ENCODE measurements around the gene SYNPR. TPM values are rescaled to one million over a fixed set of nuclear protein-coding genes. Genes with fewer than 3 reads are reported as not detected.
A peak's percentile ranks its signal among the peaks of the same experiment; 100 is the strongest.

Gene SYNPR
- total RNA-seq, 1 experiment from 2014 or later, result not detected

DNA sequence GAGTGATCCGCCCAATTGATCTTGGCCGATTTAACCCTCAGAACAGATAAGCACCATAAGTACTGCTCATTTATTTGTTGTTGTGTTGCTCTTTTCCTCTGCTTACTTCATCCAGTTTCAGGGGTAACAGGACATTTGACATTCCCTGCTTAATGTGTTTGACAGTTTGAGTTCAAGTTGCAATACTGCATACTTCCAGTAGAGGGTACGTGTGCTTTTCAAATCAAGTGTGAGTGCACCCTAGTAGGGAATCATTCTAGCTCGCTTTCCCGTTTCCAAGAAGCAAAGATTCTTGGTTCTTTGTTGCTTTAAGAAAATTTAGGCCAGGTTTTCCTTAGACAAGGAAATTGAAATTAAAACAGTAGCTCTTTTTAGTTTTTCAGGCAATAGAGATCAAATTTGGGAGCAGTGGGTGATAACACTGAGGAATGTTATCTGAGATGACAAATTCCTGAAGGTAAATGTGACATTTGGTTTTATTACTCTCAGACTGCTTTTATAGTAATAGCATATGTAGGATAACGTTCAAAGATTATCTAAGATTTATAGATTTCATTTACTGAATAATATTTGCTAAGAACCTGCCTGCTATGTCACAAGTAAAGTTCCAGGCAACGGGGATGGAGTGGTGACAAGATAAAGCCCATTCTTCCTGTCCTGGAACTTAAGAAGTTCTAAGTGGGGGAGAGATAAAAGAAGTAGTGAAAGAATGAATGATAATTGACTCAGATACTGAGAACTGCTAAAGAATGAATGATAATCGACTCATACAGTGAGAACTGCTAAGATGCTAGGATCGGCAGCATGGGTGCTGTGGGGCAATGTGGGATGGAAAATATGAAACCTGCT is 73.3 kb downstream of the SYNPR start:
- no TSS peak for BruUV-seq (replicated peaks)
- no peak overlapping the region for H3K27ac ChIP-seq (ENCODE audit: low read length)
- no peak overlapping the region for H3K9ac ChIP-seq (ENCODE audit: low read length)
- no peaks in the 10 kb centered on the region for H4K20me1 ChIP-seq (ENCODE audit: low read length)
- intact Hi-C loops (cut with micrococcal nuclease), result loop anchor here (1.0 kb wide), 1 partner anchor 642 kb away; no protein-coding TSS in a partner anchor
- H3K4me2 ChIP-seq (ENCODE audit: low read length), result no peak overlapping the region
- TF ChIP-seq, protein P1, sequence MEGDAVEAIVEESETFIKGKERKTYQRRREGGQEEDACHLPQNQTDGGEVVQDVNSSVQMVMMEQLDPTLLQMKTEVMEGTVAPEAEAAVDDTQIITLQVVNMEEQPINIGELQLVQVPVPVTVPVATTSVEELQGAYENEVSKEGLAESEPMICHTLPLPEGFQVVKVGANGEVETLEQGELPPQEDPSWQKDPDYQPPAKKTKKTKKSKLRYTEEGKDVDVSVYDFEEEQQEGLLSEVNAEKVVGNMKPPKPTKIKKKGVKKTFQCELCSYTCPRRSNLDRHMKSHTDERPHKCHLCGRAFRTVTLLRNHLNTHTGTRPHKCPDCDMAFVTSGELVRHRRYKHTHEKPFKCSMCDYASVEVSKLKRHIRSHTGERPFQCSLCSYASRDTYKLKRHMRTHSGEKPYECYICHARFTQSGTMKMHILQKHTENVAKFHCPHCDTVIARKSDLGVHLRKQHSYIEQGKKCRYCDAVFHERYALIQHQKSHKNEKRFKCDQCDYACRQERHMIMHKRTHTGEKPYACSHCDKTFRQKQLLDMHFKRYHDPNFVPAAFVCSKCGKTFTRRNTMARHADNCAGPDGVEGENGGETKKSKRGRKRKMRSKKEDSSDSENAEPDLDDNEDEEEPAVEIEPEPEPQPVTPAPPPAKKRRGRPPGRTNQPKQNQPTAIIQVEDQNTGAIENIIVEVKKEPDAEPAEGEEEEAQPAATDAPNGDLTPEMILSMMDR (conservative IDR thresholded peaks at IDR 0.05; ENCODE audit: low read depth, low read length), result peak; percentile 92
- no peak for TF ChIP-seq EZH2 (IDR thresholded peaks at IDR 0.05; ENCODE audit: low read length, unreplicated experiment)
- no peaks in the 10 kb centered on the region for H3K9me3 ChIP-seq (ENCODE audit: low read length)
- peaks cover 15% of the 10 kb centered on the region; the same call in 1 of the 2 replicates for H3K27me3 ChIP-seq (ENCODE audit: low read length)
- ATAC-seq, result peak; percentile 69
- DNase-seq, result peak; percentile 77
- no peaks in the 10 kb centered on the region for H3F3A ChIP-seq (ENCODE audit: low read length, unreplicated experiment)
- no peak overlapping the region for H2AFZ ChIP-seq (ENCODE audit: low read length)
- H3K79me2 ChIP-seq (ENCODE audit: low read length), result no peaks in the 10 kb centered on the region
- ChIA-PET POLR2A (ENCODE audit: unreplicated experiment) (interaction anchor here (0.7 kb wide), 1 partner anchor 122 kb away, joined by 3 read pairs; no protein-coding TSS in a partner anchor), CTCF (interaction anchor here (0.5 to 0.7 kb wide), 3 partner anchors 62 to 624 kb away, joined by 3 to 7 read pairs (median 3); no protein-coding TSS in a partner anchor)
- H3K4me1 ChIP-seq (ENCODE audit: insufficient read depth, low read length), result peaks cover 11% of the 10 kb centered on the region; the same call in 1 of the 2 replicates
- H3K9me2 ChIP-seq (replicated peaks; ENCODE audit: low read length), result no peaks in the 10 kb centered on the region
- H3K36me3 ChIP-seq (ENCODE audit: low read depth, low read length), result no peaks in the 10 kb centered on the region
- H3K4me3 ChIP-seq (ENCODE audit: low read length), result no peak overlapping the region

GRCh38 chr3:63352008-63352279 is 73.8 kb downstream of the SYNPR start:
- H3K36me3 ChIP-seq (ENCODE audit: low read depth, low read length), result no peaks in the 10 kb centered on the region
- ChIA-PET POLR2A (ENCODE audit: unreplicated experiment) (no interaction called here), CTCF (no interaction called here)
- no peaks in the 10 kb centered on the region for H3F3A ChIP-seq (ENCODE audit: low read length, unreplicated experiment)
- no TSS peak for BruUV-seq (replicated peaks)
- no peak overlapping the region for H3K4me2 ChIP-seq (ENCODE audit: low read length)
- intact Hi-C loops (cut with micrococcal nuclease), result no loop called here
- no peak for DNase-seq
- H3K9me2 ChIP-seq (replicated peaks; ENCODE audit: low read length), result no peaks in the 10 kb centered on the region
- H3K79me2 ChIP-seq (ENCODE audit: low read length), result no peaks in the 10 kb centered on the region
- no peak for ATAC-seq
- H3K4me1 ChIP-seq (ENCODE audit: insufficient read depth, low read length), result peaks cover 11% of the 10 kb centered on the region; the same call in 1 of the 2 replicates
- H2AFZ ChIP-seq (ENCODE audit: low read length), result no peak overlapping the region
- H3K9me3 ChIP-seq (ENCODE audit: low read length), result no peaks in the 10 kb centered on the region
- TF ChIP-seq EZH2 (IDR thresholded peaks at IDR 0.05; ENCODE audit: low read length, unreplicated experiment) (no peak), EZH2phosphoT487 (IDR thresholded peaks at IDR 0.05; ENCODE audit: borderline replicate concordance, low read length) (no peak)
- TF ChIP-seq, protein P1 (conservative IDR thresholded peaks at IDR 0.05; ENCODE audit: low read depth, low read length), result no peak
- no peak overlapping the region for H3K9ac ChIP-seq (ENCODE audit: low read length)
- no peaks in the 10 kb centered on the region for H4K20me1 ChIP-seq (ENCODE audit: low read length)
- peaks cover 15% of the 10 kb centered on the region; the same call in 1 of the 2 replicates for H3K27me3 ChIP-seq (ENCODE audit: low read length)
- H3K4me3 ChIP-seq (ENCODE audit: low read length), result no peak overlapping the region
- H3K27ac ChIP-seq (ENCODE audit: low read length), result no peak overlapping the region

DNA sequence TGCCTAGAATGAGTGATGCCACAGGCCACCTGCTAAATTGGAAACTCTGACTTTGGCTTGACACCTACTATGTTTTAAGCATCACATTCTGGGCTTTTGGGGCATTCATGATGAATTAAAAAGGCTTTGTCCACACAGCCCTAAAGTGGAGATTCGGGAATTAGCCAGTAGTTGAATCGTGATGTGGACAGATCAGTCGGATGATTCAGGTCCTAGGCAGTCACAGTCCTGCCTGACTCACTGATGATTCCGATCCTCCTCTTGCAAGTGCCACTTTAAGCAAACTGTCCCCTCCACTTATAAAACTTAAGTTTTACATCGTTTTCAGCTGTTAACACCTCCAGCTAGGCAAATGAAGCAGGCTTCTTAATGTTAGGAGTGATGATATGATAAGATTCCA is 75.3 kb downstream of the SYNPR start:
- TF ChIP-seq EZH2 (IDR thresholded peaks at IDR 0.05; ENCODE audit: low read length, unreplicated experiment), result no peak
- no peak for TF ChIP-seq EZH2phosphoT487 (IDR thresholded peaks at IDR 0.05; ENCODE audit: borderline replicate concordance, low read length)
- TF ChIP-seq, protein P1 (conservative IDR thresholded peaks at IDR 0.05; ENCODE audit: low read depth, low read length), result no peak
- Histone ChIP-seq H3K36me3 (ENCODE audit: low read depth, low read length) (no peaks in the 10 kb centered on the region), H2AFZ (ENCODE audit: low read length) (no peak overlapping the region), H3K4me1 (ENCODE audit: insufficient read depth, low read length) (peaks cover 11% of the 10 kb centered on the region; the same call in 1 of the 2 replicates), H3F3A (ENCODE audit: low read length, unreplicated experiment) (no peaks in the 10 kb centered on the region), H3K9me2 (replicated peaks; ENCODE audit: low read length) (no peaks in the 10 kb centered on the region), H3K9me3 (ENCODE audit: low read length) (no peaks in the 10 kb centered on the region), H3K4me3 (ENCODE audit: low read length) (no peak overlapping the region), H3K4me2 (ENCODE audit: low read length) (peak overlapping the region; percentile 35; the same call in 1 of the 2 replicates), H3K79me2 (ENCODE audit: low read length) (no peaks in the 10 kb centered on the region), H4K20me1 (ENCODE audit: low read length) (no peaks in the 10 kb centered on the region), H3K27me3 (ENCODE audit: low read length) (peaks cover 10% of the 10 kb centered on the region; the same call in 1 of the 2 replicates), H3K27ac (ENCODE audit: low read length) (no peak overlapping the region), H3K9ac (ENCODE audit: low read length) (no peak overlapping the region)
- ChIA-PET CTCF (no interaction called here), POLR2A (ENCODE audit: unreplicated experiment) (no interaction called here)
- DNase-seq (peak; percentile 56), ATAC-seq (peak; percentile 60)
- intact Hi-C loops (cut with micrococcal nuclease), result no loop called here
- no TSS peak for BruUV-seq (replicated peaks)

Data from PC-3 (cell line).